Panc1 (cell line): Measurements from ENCODE around the gene ZBTB48. TPM values are rescaled to one million over a fixed set of nuclear protein-coding genes. Genes with fewer than 3 reads are reported as not detected.

Experiments
- ATAC-seq: fragments of 200-7000 bp; cut with Tn5 transposase; 2 replicates; pipeline ENCODE4 v1.9.1; 2020; ENCODE audit warnings: mild to moderate bottlenecking, moderate library complexity
- BruUV-seq: library from RNA; stranded (reverse); fragments of 400-500 nt; replicated peaks from 2 replicates; lab custom pipeline; 2021; lab: Mats Ljungman, UMichigan
- CTCF ChIA-PET: fragments of 300-600 bp; sonication (Branson Sonifier 250); formaldehyde crosslinking; loops from one replicate; lab custom pipeline; 2022; ENCODE audit warnings: antibody characterized with exemption; lab: Charles Lee
- POLR2A ChIA-PET: fragments of 300-600 bp; sonication (Branson Sonifier 250); formaldehyde crosslinking; loops from one replicate; lab custom pipeline; 2022; ENCODE audit warnings: antibody characterized with exemption; lab: Charles Lee
- DNase-seq: peaks from one replicate; pipeline ENCODE4 v3.0.0-alpha.2; 2010; ENCODE audit warnings: low read depth, low spot score
- H3K27ac ChIP-seq: 2 replicates; pipeline ENCODE4 v1.5.1; 2011; ENCODE audit warnings: mild to moderate bottlenecking, low read length, inconsistent platforms
- H3K27me3 ChIP-seq: fragments of 200-500 bp; sonication (Bioruptor generic); 2 replicates; pipeline ENCODE4 v1.6.0; 2014; ENCODE audit warnings: low read length, inconsistent platforms; ENCODE audit not compliant: control insufficient read depth, insufficient read depth
- H3K36me3 ChIP-seq: fragments of 200-500 bp; sonication (Bioruptor generic); 2 replicates; pipeline ENCODE4 v1.5.1; 2014; ENCODE audit warnings: inconsistent platforms, mild to moderate bottlenecking, low read length, moderate library complexity; ENCODE audit not compliant: control insufficient read depth, insufficient read depth
- H3K4me1 ChIP-seq: 2 replicates; pipeline ENCODE4 v1.5.1; 2011; ENCODE audit warnings: inconsistent platforms, mild to moderate bottlenecking, low read length, moderate library complexity; ENCODE audit not compliant: control insufficient read depth, insufficient read depth
- H3K4me3 ChIP-seq, 2 experiments: 2 replicates each; pipeline ENCODE4 v1.5.1; 2011 to 2012; ENCODE audit warnings: low read depth in 2 of 2, low read length in 2 of 2, mild to moderate bottlenecking in 2 of 2, inconsistent platforms in 1 of 2, moderate library complexity in 1 of 2
- H3K9me3 ChIP-seq: fragments of 200-500 bp; sonication (Bioruptor generic); 2 replicates; pipeline ENCODE4 v1.5.1; 2014; ENCODE audit warnings: low read depth, mild to moderate bottlenecking, inconsistent platforms, low read length, moderate library complexity; ENCODE audit not compliant: control insufficient read depth, insufficient read depth
- POLR2AphosphoS5 ChIP-seq: IDR thresholded peaks from 2 replicates; pipeline ENCODE4 v1.6.1; 2012; ENCODE audit warnings: mild to moderate bottlenecking, low read depth, low read length, moderate library complexity
- SIN3A ChIP-seq: IDR thresholded peaks from 2 replicates; pipeline ENCODE4 v1.6.1; 2012; ENCODE audit warnings: low read depth, mild to moderate bottlenecking, low read length, moderate library complexity, borderline replicate concordance; ENCODE audit not compliant: insufficient read depth
- TCF7L2 ChIP-seq: IDR thresholded peaks from 2 replicates; pipeline ENCODE4 v1.6.1; 2011; ENCODE audit warnings: mild to moderate bottlenecking, low read depth, low read length, inconsistent platforms
- in situ Hi-C: cut with HindIII; loops from 2 replicates; pipeline ENCODE4 v1.10.0; 2016; ENCODE audit warnings: low sequenced_read_pairs, low pct_unique_long_range_greater_than_20kb
- intact Hi-C: fragments of 100-400 bp; cut with micrococcal nuclease; formaldehyde crosslinking; loops from one replicate; pipeline ENCODE4 v1.10.0; 2022; ENCODE audit not compliant: unreplicated experiment
- total RNA-seq: library from RNA; stranded (reverse); gene quantifications from one replicate; pipeline ENCODE4 v1.2.1, GENCODE V29; 2021; ENCODE audit not compliant: unreplicated experiment
- TF ChIP-seq, protein P1 (sequence below), 2 experiments: IDR thresholded peaks; 2 replicates each; pipeline ENCODE4 v1.6.1; 2011 to 2012; ENCODE audit warnings: low read depth in 2 of 2, control low read depth in 1 of 2, low read length in 1 of 2, mild to moderate bottlenecking in 1 of 2, moderate library complexity in 1 of 2; ENCODE audit not compliant: insufficient read depth in 1 of 2
- TF ChIP-seq, protein P2 (sequence below): fragments of 450-650 bp; IDR thresholded peaks from 2 replicates; pipeline ENCODE4 v1.5.1; 2017; ENCODE audit warnings: mild to moderate bottlenecking

ZBTB48 gene
- total RNA-seq, 1 experiment from 2014 or later, result 40.7 TPM

DNA sequence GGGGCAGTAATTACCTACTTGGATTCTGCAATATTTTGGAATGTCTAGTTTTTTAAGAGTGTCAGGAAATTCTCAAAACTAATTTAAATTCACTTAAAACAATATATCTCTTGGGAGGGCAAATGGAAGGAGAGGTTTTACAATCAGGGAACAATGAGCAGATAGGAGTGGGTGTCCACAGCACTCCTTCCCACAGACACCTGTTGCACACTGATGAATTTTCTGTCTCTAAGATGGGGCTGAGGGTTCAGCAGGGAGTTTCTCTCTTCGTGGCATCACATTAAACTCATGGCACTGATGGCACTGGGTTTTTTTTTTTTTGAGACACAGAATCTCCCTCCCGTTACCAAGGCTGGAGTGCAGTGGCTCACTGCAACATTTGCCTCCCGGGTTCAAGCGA lies 39.3 kb downstream of the ZBTB48 start:
- ATAC-seq (no peak), DNase-seq (no peak)
- Histone ChIP-seq H3K4me3 (no peak overlapping the region), H3K4me1 (peaks cover 36% of the 10 kb centered on the region), H3K36me3 (0 out of 2 replicates have a peak, but pooled peaks cover 4% of the 10 kb centered on the region), H3K27ac (no peak overlapping the region), H3K9me3 (no peaks in the 10 kb centered on the region), H3K27me3 (no peaks in the 10 kb centered on the region)
- intact Hi-C loops (no loop called here), in situ Hi-C loops (no loop called here)
- ChIA-PET CTCF (no interaction called here), POLR2A (no interaction called here)
- no TSS peak for BruUV-seq
- TF ChIP-seq TCF7L2 (no peak), POLR2AphosphoS5 (no peak), SIN3A (no peak)
- TF ChIP-seq, protein P1, sequence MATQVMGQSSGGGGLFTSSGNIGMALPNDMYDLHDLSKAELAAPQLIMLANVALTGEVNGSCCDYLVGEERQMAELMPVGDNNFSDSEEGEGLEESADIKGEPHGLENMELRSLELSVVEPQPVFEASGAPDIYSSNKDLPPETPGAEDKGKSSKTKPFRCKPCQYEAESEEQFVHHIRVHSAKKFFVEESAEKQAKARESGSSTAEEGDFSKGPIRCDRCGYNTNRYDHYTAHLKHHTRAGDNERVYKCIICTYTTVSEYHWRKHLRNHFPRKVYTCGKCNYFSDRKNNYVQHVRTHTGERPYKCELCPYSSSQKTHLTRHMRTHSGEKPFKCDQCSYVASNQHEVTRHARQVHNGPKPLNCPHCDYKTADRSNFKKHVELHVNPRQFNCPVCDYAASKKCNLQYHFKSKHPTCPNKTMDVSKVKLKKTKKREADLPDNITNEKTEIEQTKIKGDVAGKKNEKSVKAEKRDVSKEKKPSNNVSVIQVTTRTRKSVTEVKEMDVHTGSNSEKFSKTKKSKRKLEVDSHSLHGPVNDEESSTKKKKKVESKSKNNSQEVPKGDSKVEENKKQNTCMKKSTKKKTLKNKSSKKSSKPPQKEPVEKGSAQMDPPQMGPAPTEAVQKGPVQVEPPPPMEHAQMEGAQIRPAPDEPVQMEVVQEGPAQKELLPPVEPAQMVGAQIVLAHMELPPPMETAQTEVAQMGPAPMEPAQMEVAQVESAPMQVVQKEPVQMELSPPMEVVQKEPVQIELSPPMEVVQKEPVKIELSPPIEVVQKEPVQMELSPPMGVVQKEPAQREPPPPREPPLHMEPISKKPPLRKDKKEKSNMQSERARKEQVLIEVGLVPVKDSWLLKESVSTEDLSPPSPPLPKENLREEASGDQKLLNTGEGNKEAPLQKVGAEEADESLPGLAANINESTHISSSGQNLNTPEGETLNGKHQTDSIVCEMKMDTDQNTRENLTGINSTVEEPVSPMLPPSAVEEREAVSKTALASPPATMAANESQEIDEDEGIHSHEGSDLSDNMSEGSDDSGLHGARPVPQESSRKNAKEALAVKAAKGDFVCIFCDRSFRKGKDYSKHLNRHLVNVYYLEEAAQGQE (IDR thresholded peaks at IDR 0.05; ENCODE audit: insufficient read depth in 1 of 2, low read depth in 2 of 2, low read length in 1 of 2), result no peak
- TF ChIP-seq, protein P2, sequence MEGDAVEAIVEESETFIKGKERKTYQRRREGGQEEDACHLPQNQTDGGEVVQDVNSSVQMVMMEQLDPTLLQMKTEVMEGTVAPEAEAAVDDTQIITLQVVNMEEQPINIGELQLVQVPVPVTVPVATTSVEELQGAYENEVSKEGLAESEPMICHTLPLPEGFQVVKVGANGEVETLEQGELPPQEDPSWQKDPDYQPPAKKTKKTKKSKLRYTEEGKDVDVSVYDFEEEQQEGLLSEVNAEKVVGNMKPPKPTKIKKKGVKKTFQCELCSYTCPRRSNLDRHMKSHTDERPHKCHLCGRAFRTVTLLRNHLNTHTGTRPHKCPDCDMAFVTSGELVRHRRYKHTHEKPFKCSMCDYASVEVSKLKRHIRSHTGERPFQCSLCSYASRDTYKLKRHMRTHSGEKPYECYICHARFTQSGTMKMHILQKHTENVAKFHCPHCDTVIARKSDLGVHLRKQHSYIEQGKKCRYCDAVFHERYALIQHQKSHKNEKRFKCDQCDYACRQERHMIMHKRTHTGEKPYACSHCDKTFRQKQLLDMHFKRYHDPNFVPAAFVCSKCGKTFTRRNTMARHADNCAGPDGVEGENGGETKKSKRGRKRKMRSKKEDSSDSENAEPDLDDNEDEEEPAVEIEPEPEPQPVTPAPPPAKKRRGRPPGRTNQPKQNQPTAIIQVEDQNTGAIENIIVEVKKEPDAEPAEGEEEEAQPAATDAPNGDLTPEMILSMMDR, result no peak

DNA sequence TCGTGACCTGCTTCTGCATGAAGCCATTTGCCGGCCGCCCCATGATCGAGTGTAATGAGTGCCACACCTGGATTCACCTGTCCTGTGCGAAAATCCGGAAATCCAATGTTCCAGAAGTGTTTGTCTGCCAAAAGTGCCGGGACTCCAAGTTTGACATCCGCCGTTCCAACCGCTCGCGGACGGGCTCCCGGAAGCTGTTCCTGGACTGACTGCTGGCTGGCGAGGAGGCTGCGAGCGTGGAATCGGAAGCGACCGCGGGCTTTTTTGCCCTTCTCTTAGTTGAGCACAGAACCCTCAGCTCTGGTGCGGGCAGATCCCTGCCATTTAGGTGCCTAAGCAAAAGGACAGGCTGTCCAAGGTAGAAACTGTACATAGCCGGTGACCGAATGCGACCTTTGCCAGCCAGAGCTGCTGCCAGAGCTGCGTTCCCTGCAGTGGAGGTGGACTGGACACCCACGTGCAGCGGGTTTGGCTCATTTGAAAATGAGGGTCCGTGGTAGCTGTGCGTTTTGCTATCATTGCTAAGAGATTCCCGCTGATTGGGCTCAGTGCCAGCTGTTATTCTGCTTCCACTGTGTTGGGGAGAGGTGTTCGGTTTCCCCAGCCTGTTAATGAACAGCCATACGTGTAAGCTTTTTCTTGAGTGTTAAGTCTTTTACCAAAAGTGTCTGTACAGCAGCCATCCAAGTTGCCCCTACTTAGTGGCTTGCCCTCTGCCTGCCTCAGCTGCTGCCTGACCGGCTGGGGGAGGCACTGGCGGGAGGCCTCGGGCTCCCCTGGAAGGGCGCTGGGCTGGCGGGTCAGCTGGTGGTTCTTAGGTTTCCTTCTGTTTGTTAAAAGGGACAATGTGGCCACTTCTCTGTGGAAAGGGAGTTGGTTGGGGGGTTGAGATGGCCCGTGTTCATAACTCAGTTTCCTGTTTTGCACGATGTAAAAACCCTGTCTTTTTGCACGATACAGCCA lies 41.9 kb downstream of the ZBTB48 start:
- ChIA-PET POLR2A (no interaction called here), CTCF (no interaction called here)
- Histone ChIP-seq H3K4me1 (peaks cover 36% of the 10 kb centered on the region), H3K9me3 (no peaks in the 10 kb centered on the region), H3K27me3 (no peaks in the 10 kb centered on the region), H3K27ac (peak overlapping the region; percentile 79), H3K36me3 (peaks cover 4% of the 10 kb centered on the region; the same call in 1 of the 2 replicates), H3K4me3 (no peak overlapping the region)
- intact Hi-C loops (no loop called here), in situ Hi-C loops (no loop called here)
- no peak for DNase-seq
- no peak for ATAC-seq
- TF ChIP-seq POLR2AphosphoS5 (no peak), SIN3A (no peak), TCF7L2 (no peak)
- TF ChIP-seq, protein P2, result no peak
- TF ChIP-seq, protein P1 (IDR thresholded peaks at IDR 0.05; ENCODE audit: insufficient read depth in 1 of 2, low read depth in 2 of 2, low read length in 1 of 2), result no peak
- BruUV-seq, result no TSS peak
